ENCODE data around the gene TMEM266.

Gene TMEM266

GRCh38 chr15:76070192-76070591, 10.4 kb downstream of the TMEM266 start:
- DNase-seq = no peak

GRCh38 chr15:76070921-76071635, 11.3 kb downstream of the TMEM266 start:
- DNase-seq = no peak

DNA sequence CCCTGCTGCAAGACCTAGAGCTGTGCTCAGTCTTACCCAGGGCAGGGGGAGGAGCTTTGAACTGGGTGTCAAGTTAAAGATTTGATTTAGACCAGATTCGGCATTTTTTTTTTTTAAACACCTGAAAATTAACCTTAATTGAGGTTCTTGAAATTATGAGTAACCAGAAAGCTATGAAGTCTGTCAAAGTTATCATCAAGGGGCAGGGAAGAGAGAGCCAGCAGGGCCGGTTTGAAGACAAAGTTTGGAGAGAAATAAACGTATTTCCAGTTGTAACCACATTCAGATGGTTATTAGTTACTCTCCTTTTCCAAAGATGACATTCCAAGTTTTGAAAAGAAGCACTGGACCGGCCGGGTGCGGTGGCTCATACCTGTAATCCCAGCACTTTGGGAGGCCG, 12.0 kb downstream of the TMEM266 start:
- no peak for DNase-seq

GRCh38 chr15:76073554-76073953, 13.8 kb downstream of the TMEM266 start:
- no peak for DNase-seq

- no peak for DNase-seq
Measured at GRCh38 chr15:76075046-76075445, 15.3 kb downstream of the TMEM266 start.

GRCh38 chr15:76078285-76078877, 18.6 kb downstream of the TMEM266 start:
- no peak for DNase-seq

DNA sequence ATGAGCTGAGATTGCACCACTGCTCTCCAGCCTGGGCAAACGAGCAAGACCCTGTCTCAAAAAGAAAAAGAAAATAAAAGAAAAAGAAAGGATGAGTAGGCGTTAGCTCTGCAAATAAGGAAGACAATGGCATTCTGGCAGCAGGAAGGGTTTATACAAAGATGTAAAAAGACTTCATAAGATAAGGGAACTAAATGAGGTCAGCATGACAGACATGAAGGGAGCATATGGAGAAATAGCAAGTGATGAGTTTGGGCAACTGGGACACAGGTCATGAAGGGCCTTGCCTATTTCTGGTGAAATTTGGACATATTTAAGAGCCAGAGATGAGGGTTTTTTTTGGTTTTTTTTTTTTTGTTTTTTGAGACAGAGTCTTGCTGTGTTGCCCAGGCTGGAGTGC, 24.5 kb downstream of the TMEM266 start:
- no peak for DNase-seq

GRCh38 chr15:76098685-76099084, 38.9 kb downstream of the TMEM266 start:
- DNase-seq = no peak

GRCh38 chr15:76099388-76099787, 39.6 kb downstream of the TMEM266 start:
- DNase-seq = no peak

DNA sequence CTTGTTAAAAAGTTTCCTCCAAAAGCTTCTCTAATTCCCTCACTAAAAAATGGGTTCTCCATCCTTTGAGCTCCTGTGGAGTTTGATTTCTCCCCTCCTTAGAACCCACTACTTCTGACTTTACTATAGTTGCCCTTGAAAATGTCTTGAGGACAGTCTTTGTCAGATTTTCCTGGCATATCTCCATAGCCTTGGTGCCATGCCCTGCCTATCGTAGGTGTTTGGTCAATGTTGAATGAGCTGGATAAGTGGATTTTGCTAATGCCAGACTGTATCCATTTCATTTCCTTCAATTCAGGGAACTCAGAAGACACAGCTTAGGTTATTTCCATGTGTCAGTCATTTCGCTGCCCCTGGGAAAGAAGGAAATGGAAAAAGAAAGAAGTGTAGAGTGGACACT, 40.6 kb downstream of the TMEM266 start:
- DNase-seq = no peak

- no peak for DNase-seq
Measured at GRCh38 chr15:76101655-76102054, 41.9 kb downstream of the TMEM266 start.

DNA sequence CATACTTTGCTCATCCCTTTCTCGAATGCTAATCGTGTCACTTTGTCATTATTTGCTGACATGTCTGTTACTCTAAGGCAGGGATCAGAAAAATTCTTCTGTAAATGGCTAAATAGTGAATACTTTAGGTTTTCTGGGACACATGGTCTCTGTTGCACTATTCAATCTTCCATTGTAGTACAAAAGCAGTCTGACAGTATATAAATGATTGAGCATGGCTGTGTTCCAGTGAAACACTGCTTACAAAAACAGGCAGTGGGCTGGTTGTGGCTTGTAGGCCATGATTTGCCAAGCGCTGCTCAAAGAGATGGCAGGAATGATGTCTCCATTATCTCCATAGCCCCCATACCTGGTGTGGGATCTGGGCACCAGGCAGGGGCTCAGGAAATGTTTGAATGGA, 45.6 kb downstream of the TMEM266 start:
- DNase-seq = no peak

- DNase-seq = no peak
Measured at GRCh38 chr15:76105911-76106310, 46.1 kb downstream of the TMEM266 start.

- DNase-seq = no peak
Measured at GRCh38 chr15:76107169-76107568, 47.4 kb downstream of the TMEM266 start.

DNA sequence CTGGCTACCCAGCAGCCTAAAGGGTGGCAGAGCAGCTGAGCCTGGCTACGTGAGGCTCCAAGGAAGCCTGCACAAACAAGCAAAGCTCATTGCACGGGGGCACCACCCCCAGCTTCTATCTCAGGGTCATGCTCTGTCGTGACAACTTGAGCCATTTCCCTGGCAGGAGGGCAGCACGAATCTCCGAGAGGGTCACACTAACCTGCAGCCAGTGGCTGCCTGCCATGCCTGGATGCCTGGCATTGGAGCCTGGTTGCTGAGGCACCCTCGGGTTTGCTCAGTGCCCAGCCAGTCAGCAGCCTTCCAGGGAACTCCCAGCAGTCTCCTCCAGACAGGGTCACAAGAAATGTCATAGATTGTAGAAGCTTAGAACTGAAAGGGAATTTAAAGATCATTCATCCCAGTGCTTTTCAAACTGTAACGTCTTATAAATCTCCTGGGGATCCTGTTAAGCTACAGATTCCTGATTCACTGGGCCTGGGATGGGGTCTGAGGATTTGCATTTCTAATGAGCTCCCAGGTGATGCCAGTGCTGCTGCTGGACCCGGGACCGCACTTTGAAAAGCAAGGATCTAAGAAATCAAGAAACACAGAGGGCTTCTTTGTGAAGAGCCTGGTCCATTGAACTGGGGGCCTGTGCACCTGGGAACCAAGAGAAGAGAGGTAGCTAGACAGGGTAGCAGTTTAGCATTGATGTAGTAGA, 48.4 kb downstream of the TMEM266 start:
- DNase-seq = no peak

GRCh38 chr15:76109046-76109445, 49.3 kb downstream of the TMEM266 start:
- DNase-seq = no peak

GRCh38 chr15:76114561-76114960, 54.8 kb downstream of the TMEM266 start:
- DNase-seq = no peak

DNA sequence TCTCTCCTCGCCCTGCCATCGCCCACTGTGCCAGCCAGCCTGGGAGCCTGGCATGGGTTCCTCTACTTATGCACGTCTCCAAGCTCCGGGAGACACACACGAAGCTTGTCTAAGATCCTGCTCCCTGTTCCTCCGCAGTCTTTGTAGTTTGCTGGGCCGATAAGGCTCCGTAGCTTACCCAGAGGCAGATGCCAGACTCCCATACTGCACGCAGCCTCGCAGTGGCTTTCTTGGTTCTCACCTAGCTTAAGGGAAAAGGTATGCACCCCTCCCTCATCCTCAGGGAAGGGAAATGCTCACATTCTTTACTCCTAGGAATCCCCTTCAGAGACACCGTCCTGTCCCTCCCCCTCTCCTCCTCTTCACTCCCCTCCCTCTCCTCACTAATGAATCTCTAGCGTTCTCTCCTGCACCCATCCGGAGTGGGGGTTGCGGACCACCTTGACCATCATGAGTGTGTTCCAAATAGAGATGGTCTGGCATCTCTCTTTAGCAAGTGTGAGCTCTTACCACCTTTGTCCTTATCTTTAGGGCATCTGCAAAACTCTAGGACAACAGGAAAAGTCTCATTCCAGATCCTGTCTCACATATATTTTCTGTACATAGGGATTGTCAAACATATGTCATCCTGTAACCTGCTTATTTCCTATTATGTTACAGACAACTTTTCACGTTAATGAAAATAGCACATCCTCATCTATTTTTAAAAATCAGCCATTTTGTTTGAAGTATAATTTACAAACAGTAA, 56.5 kb downstream of the TMEM266 start:
- no peak for DNase-seq

- no peak for DNase-seq
Measured at GRCh38 chr15:76117181-76117580, 57.4 kb downstream of the TMEM266 start.

DNA sequence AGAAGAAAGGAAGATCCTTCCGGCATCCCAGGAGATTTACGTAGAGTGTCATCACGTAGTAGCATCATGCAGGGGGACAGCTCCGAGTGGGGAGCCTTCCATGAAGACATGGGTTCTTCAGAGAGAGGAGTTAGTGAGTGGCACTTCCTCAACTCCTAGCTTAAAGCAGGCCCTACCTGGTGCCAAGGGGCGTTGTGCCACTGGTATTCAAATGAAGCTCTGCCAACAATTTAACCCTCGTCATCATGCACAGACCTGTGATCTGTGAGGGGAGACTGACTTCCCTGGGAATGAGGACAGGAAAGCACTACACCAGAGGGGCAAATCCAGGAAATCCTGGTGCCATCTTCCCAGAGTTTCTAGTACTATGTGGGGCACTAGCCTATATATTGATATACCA, 59.0 kb downstream of the TMEM266 start:
- DNase-seq = no peak

DNA sequence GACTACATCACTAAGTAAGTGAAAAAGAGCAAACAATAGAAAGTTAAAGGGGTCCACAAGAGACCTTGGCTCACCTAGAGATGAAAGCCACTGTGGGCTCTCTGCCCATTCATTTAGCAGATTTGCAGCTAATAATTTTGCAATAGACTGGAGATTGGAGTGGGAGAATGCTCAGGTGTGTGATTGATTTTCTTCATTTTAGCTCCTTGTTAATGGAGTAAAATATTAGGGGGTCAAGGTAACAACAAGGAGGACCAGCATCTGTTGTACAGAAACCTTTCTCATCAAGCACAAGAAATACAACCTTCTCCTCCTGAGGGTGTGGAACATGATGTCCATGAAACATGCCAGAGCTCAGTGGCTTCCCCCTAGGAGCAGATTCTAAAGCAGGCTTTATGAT, 63.2 kb downstream of the TMEM266 start:
- DNase-seq = no peak

DNA sequence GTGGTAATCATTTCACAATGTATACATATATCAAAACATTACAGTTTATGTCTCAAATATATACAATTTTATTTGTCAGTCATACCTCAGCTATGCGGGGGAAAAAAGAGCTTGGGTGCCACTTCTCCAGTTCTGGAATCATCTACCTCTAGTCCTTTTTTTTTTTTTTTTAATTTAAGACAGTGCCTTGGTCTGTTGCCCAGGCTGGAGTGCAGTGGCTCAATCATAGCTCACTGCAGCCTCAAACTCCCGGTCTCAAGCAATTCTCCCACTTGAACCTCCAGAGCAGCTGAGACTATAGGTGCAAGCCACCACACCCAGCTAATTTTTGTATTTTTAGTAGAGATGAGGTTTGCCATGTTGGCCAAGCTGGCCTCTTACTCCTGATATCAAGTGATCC, 67.4 kb downstream of the TMEM266 start:
- no peak for DNase-seq

DNA sequence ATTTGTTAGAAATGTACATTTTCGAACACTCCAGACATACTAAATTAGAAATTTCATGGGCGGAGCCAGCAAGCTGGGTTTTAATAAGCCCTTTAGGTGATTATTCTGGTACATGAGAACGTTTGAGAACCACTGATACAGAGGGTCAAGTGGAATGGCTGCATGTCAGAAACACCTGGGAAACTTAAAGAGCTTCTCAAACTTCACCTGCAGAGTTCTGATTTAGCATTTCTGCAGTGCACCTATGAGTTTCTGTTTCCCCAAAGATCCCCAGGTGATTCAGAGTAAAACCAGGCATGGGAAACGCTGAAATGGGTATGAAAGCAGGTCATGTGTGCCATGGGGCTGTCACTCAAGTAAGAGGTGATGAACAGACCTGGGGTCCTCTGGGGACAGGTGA, 68.1 kb downstream of the TMEM266 start:
- DNase-seq = no peak

GRCh38 chr15:76134537-76134936, 74.8 kb downstream of the TMEM266 start:
- DNase-seq = no peak

All from stimulated activated naive CD4-positive, alpha-beta T cell treated with Interleukin-2 at 50 U/mL for 16 hours (primary cell).